ENCODE results near the gene KRTAP1-4. TPM values are rescaled to one million over a fixed set of nuclear protein-coding genes. Genes with fewer than 3 reads are reported as not detected.

KRTAP1-4 gene
- total and polyA plus RNA-seq, 2 donors (not counting 3 experiments of a cell fraction or from before 2014, with no cell fraction given): not detected

DNA sequence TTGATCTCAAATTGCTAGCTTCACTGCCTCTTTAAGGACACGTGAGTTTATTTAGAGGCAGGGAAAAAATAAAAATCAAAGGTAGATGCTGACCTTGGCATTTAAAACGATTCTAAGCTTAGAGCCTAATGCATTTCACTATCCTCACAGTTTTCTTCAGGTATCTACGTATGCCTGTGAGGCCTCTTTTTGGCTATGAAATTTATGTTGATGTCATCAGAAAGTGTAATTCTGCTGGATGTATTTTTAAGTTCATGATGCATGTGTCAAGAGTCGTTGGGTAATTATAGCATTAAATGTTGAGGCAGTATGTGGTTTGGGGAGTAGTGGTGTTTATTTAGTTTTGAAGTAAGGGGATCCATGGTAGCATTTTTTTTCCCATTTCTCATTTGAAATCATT lies 26.1 kb downstream of the KRTAP1-4 start:
- ChIA-PET POLR2A (no interaction called here), CTCF (no interaction called here)
- DNase-seq (ENCODE audit: low read depth, low spot score) (no peak), FAIRE-seq (no peak)
- Histone ChIP-seq H3K36me3 (ENCODE audit: control insufficient read depth in 2 of 2, extremely low read depth in 1 of 2, insufficient read depth in 2 of 2, low read length in 2 of 2) (no peaks in the 10 kb centered on the region), H3K9me1 (replicated peaks; ENCODE audit: control insufficient read depth, extremely low read depth, insufficient read depth, low read length) (no peaks in the 10 kb centered on the region), H3K9ac (replicated peaks; ENCODE audit: extremely low read depth, insufficient read depth, low read length) (no peak overlapping the region), H4K20me1 (replicated peaks; ENCODE audit: control insufficient read depth, extremely low read depth, insufficient read depth, low read length) (no peaks in the 10 kb centered on the region), H3K4me2 (ENCODE audit: insufficient read depth, low read length) (no peak overlapping the region), H3K9me3 (replicated peaks; ENCODE audit: control insufficient read depth, insufficient read depth, low read length) (no peaks in the 10 kb centered on the region), H3K27me3 (ENCODE audit: control insufficient read depth in 2 of 2, insufficient read depth in 2 of 2, low read length in 2 of 2) (no peaks in the 10 kb centered on the region), H3K4me1 (ENCODE audit: control insufficient read depth, extremely low read depth, insufficient read depth, low read length) (no peaks in the 10 kb centered on the region), H3K79me2 (ENCODE audit: control insufficient read depth, insufficient read depth, low read length) (no peaks in the 10 kb centered on the region), H2AFZ (ENCODE audit: low read depth, low read length) (no peak overlapping the region), H3K27ac (ENCODE audit: insufficient read depth, low read depth, low read length) (no peak overlapping the region), H3K4me3 (replicated peaks in 1 of 3; ENCODE audit: insufficient read depth in 1 of 3, low read depth in 1 of 3, low read length in 3 of 3) (no peak overlapping the region)
- intact Hi-C loops (cut with micrococcal nuclease) (no loop called here), dilution Hi-C loops (cut with MboI; ENCODE audit: extremely low pct_ligation_motif_present, low sequenced_read_pairs) (no loop called here)
- TF ChIP-seq MYC (IDR thresholded peaks at IDR 0.05; ENCODE audit: low read depth, low read length): no peak
- TF ChIP-seq FOS (IDR thresholded peaks at IDR 0.05; ENCODE audit: borderline replicate concordance, insufficient read depth, low read length): no peak
- TF ChIP-seq, protein P1, sequence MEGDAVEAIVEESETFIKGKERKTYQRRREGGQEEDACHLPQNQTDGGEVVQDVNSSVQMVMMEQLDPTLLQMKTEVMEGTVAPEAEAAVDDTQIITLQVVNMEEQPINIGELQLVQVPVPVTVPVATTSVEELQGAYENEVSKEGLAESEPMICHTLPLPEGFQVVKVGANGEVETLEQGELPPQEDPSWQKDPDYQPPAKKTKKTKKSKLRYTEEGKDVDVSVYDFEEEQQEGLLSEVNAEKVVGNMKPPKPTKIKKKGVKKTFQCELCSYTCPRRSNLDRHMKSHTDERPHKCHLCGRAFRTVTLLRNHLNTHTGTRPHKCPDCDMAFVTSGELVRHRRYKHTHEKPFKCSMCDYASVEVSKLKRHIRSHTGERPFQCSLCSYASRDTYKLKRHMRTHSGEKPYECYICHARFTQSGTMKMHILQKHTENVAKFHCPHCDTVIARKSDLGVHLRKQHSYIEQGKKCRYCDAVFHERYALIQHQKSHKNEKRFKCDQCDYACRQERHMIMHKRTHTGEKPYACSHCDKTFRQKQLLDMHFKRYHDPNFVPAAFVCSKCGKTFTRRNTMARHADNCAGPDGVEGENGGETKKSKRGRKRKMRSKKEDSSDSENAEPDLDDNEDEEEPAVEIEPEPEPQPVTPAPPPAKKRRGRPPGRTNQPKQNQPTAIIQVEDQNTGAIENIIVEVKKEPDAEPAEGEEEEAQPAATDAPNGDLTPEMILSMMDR (IDR thresholded peaks at IDR 0.05; ENCODE audit: extremely low read depth in 1 of 2, insufficient read depth in 1 of 2, low read depth in 1 of 2, low read length in 2 of 2): no peak
- TF ChIP-seq POLR2A (IDR thresholded peaks at IDR 0.05; ENCODE audit: low read depth, low read length): no peak
- TF ChIP-seq, protein P2, sequence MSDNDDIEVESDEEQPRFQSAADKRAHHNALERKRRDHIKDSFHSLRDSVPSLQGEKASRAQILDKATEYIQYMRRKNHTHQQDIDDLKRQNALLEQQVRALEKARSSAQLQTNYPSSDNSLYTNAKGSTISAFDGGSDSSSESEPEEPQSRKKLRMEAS (IDR thresholded peaks at IDR 0.05; ENCODE audit: insufficient read depth, insufficient read length): no peak
- no peak for TF ChIP-seq JUN (IDR thresholded peaks at IDR 0.05; ENCODE audit: borderline replicate concordance, insufficient read depth, insufficient read length, low read depth)
- no peak for TF ChIP-seq POLR2AphosphoS5 (IDR thresholded peaks at IDR 0.05; ENCODE audit: insufficient read depth, low read depth, low read length)
- TF ChIP-seq EZH2 (IDR thresholded peaks at IDR 0.05; ENCODE audit: borderline replicate concordance, low read depth, low read length, severe bottlenecking): no peak
- TF ChIP-seq GATA2 (IDR thresholded peaks at IDR 0.05; ENCODE audit: insufficient read depth, insufficient read length, low read depth, low read length): no peak
- BruUV-seq (replicated peaks): no TSS peak

Data from endothelial cell of umbilical vein (primary cell).